ENCODE measurements around the gene TMEM87B.

Gene TMEM87B

GRCh38 chr2:112085916-112086669 is 31.0 kb downstream of the TMEM87B start:
- H2BK120ac ChIP-seq (ENCODE audit: low read depth, low read length) = no peak overlapping the region
- peaks cover 9% of the 10 kb centered on the region for H3K36me3 ChIP-seq (ENCODE audit: control insufficient read depth, insufficient read depth, low read length)
- H3K27me3 ChIP-seq (ENCODE audit: insufficient read depth, low read length, poor library complexity) = no peaks in the 10 kb centered on the region
- no peak overlapping the region for H2BK5ac ChIP-seq (ENCODE audit: low read length)
- no peak overlapping the region for H2BK15ac ChIP-seq (replicated peaks; ENCODE audit: low read depth)
- H3K27ac ChIP-seq (ENCODE audit: low read depth, low read length) = no peak overlapping the region
- H3K23ac ChIP-seq (ENCODE audit: low read length) = no peak overlapping the region
- H3K79me1 ChIP-seq (ENCODE audit: low read length) = no peaks in the 10 kb centered on the region
- H3K4me1 ChIP-seq (ENCODE audit: control insufficient read depth, low read depth, low read length) = no peaks in the 10 kb centered on the region
- no peak overlapping the region for H3K4me2 ChIP-seq (ENCODE audit: low read length)
- no peaks in the 10 kb centered on the region for H3K79me2 ChIP-seq (ENCODE audit: control insufficient read depth, insufficient read depth, low read length)
- H4K8ac ChIP-seq (ENCODE audit: low read depth, low read length) = no peak overlapping the region
- no CpG with 5 or more reads among the region's 9 CpGs for WGBS (ENCODE audit: extremely low coverage, insufficient coverage, low lambda C conversion rate)
- H3K4ac ChIP-seq (ENCODE audit: low read depth, low read length) = no peak overlapping the region
- DNase-seq = no peak
- H4K5ac ChIP-seq (ENCODE audit: low read length) = no peak overlapping the region
- H3K18ac ChIP-seq (ENCODE audit: low read length) = no peak overlapping the region
- H3K9ac ChIP-seq (ENCODE audit: low read length) = no peak overlapping the region
- no peak overlapping the region for H3K4me3 ChIP-seq (ENCODE audit: low read length)
- no peak overlapping the region for H2AK5ac ChIP-seq (ENCODE audit: low read length)
- H3K56ac ChIP-seq (ENCODE audit: low read length) = no peak overlapping the region

GRCh38 chr2:112087346-112088020 is 32.4 kb downstream of the TMEM87B start:
- Histone ChIP-seq H3K4me2 (ENCODE audit: low read length) (no peak overlapping the region), H2AK5ac (ENCODE audit: low read length) (no peak overlapping the region), H3K4me3 (ENCODE audit: low read length) (no peak overlapping the region), H3K79me1 (ENCODE audit: low read length) (no peaks in the 10 kb centered on the region), H4K8ac (ENCODE audit: low read depth, low read length) (no peak overlapping the region), H4K5ac (ENCODE audit: low read length) (no peak overlapping the region), H3K27me3 (ENCODE audit: insufficient read depth, low read length, poor library complexity) (no peaks in the 10 kb centered on the region), H2BK120ac (ENCODE audit: low read depth, low read length) (no peak overlapping the region), H3K36me3 (ENCODE audit: control insufficient read depth, insufficient read depth, low read length) (peaks cover 9% of the 10 kb centered on the region), H3K79me2 (ENCODE audit: control insufficient read depth, insufficient read depth, low read length) (no peaks in the 10 kb centered on the region), H3K56ac (ENCODE audit: low read length) (no peak overlapping the region), H3K4me1 (ENCODE audit: control insufficient read depth, low read depth, low read length) (no peaks in the 10 kb centered on the region), H2BK5ac (ENCODE audit: low read length) (no peak overlapping the region), H3K4ac (ENCODE audit: low read depth, low read length) (no peak overlapping the region), H2BK15ac (replicated peaks; ENCODE audit: low read depth) (no peak overlapping the region), H3K23ac (ENCODE audit: low read length) (no peak overlapping the region), H3K18ac (ENCODE audit: low read length) (no peak overlapping the region), H3K9ac (ENCODE audit: low read length) (no peak overlapping the region), H3K27ac (ENCODE audit: low read depth, low read length) (no peak overlapping the region)
- no peak for DNase-seq
- WGBS (ENCODE audit: extremely low coverage, insufficient coverage, low lambda C conversion rate) = no CpG with 5 or more reads among the region's 9 CpGs

GRCh38 chr2:112089375-112089774 is 34.3 kb downstream of the TMEM87B start:
- H3K56ac ChIP-seq (ENCODE audit: low read length) = no peak overlapping the region
- no peak overlapping the region for H2AK5ac ChIP-seq (ENCODE audit: low read length)
- H2BK5ac ChIP-seq (ENCODE audit: low read length) = no peak overlapping the region
- no peak overlapping the region for H3K9ac ChIP-seq (ENCODE audit: low read length)
- H3K79me2 ChIP-seq (ENCODE audit: control insufficient read depth, insufficient read depth, low read length) = no peaks in the 10 kb centered on the region
- H3K4me2 ChIP-seq (ENCODE audit: low read length) = no peak overlapping the region
- no peak overlapping the region for H3K18ac ChIP-seq (ENCODE audit: low read length)
- no peak overlapping the region for H3K4ac ChIP-seq (ENCODE audit: low read depth, low read length)
- no peak overlapping the region for H2BK120ac ChIP-seq (ENCODE audit: low read depth, low read length)
- no peak overlapping the region for H4K5ac ChIP-seq (ENCODE audit: low read length)
- WGBS (ENCODE audit: extremely low coverage, insufficient coverage, low lambda C conversion rate) = no CpG with 5 or more reads among the region's 5 CpGs
- no peak overlapping the region for H4K8ac ChIP-seq (ENCODE audit: low read depth, low read length)
- H3K27ac ChIP-seq (ENCODE audit: low read depth, low read length) = no peak overlapping the region
- H3K4me3 ChIP-seq (ENCODE audit: low read length) = no peak overlapping the region
- H3K27me3 ChIP-seq (ENCODE audit: insufficient read depth, low read length, poor library complexity) = no peaks in the 10 kb centered on the region
- no peaks in the 10 kb centered on the region for H3K4me1 ChIP-seq (ENCODE audit: control insufficient read depth, low read depth, low read length)
- no peak for DNase-seq
- peaks cover 8% of the 10 kb centered on the region for H3K36me3 ChIP-seq (ENCODE audit: control insufficient read depth, insufficient read depth, low read length)
- H3K23ac ChIP-seq (ENCODE audit: low read length) = no peak overlapping the region
- no peaks in the 10 kb centered on the region for H3K79me1 ChIP-seq (ENCODE audit: low read length)
- no peak overlapping the region for H2BK15ac ChIP-seq (replicated peaks; ENCODE audit: low read depth)

- WGBS (ENCODE audit: extremely low coverage, insufficient coverage, low lambda C conversion rate) = no CpG with 5 or more reads among the region's 6 CpGs
- H2BK120ac ChIP-seq (ENCODE audit: low read depth, low read length) = no peak overlapping the region
- no peak overlapping the region for H4K5ac ChIP-seq (ENCODE audit: low read length)
- H3K27ac ChIP-seq (ENCODE audit: low read depth, low read length) = no peak overlapping the region
- no peak overlapping the region for H2AK5ac ChIP-seq (ENCODE audit: low read length)
- H3K4ac ChIP-seq (ENCODE audit: low read depth, low read length) = no peak overlapping the region
- no peak overlapping the region for H4K8ac ChIP-seq (ENCODE audit: low read depth, low read length)
- H3K79me2 ChIP-seq (ENCODE audit: control insufficient read depth, insufficient read depth, low read length) = no peaks in the 10 kb centered on the region
- no peaks in the 10 kb centered on the region for H3K27me3 ChIP-seq (ENCODE audit: insufficient read depth, low read length, poor library complexity)
- no peak overlapping the region for H3K4me3 ChIP-seq (ENCODE audit: low read length)
- no peak overlapping the region for H3K23ac ChIP-seq (ENCODE audit: low read length)
- peak; percentile 64 for DNase-seq
- peaks cover 3% of the 10 kb centered on the region for H3K36me3 ChIP-seq (ENCODE audit: control insufficient read depth, insufficient read depth, low read length)
- H2BK15ac ChIP-seq (replicated peaks; ENCODE audit: low read depth) = no peak overlapping the region
- H3K56ac ChIP-seq (ENCODE audit: low read length) = no peak overlapping the region
- H3K18ac ChIP-seq (ENCODE audit: low read length) = no peak overlapping the region
- H2BK5ac ChIP-seq (ENCODE audit: low read length) = no peak overlapping the region
- no peaks in the 10 kb centered on the region for H3K79me1 ChIP-seq (ENCODE audit: low read length)
- no peak overlapping the region for H3K9ac ChIP-seq (ENCODE audit: low read length)
- H3K4me1 ChIP-seq (ENCODE audit: control insufficient read depth, low read depth, low read length) = no peaks in the 10 kb centered on the region
- H3K4me2 ChIP-seq (ENCODE audit: low read length) = no peak overlapping the region
Observed at GRCh38 chr2:112092286-112093041, 37.4 kb downstream of the TMEM87B start.

- H3K27ac ChIP-seq (ENCODE audit: low read depth, low read length) = no peak overlapping the region
Observed at GRCh38 chr2:112093216-112093615, 38.1 kb downstream of the TMEM87B start.

More at GRCh38 chr2:112093216-112093615, 38.1 kb downstream of the TMEM87B start:
- Histone ChIP-seq H2AK5ac (ENCODE audit: low read length) (no peak overlapping the region), H2BK120ac (ENCODE audit: low read depth, low read length) (no peak overlapping the region), H3K4me3 (ENCODE audit: low read length) (no peak overlapping the region), H3K56ac (ENCODE audit: low read length) (no peak overlapping the region), H3K9ac (ENCODE audit: low read length) (no peak overlapping the region), H3K4me1 (ENCODE audit: control insufficient read depth, low read depth, low read length) (no peaks in the 10 kb centered on the region), H2BK5ac (ENCODE audit: low read length) (no peak overlapping the region), H3K23ac (ENCODE audit: low read length) (no peak overlapping the region), H3K18ac (ENCODE audit: low read length) (no peak overlapping the region), H3K4me2 (ENCODE audit: low read length) (no peak overlapping the region), H2BK15ac (replicated peaks; ENCODE audit: low read depth) (no peak overlapping the region), H4K8ac (ENCODE audit: low read depth, low read length) (no peak overlapping the region), H3K4ac (ENCODE audit: low read depth, low read length) (no peak overlapping the region), H3K27me3 (ENCODE audit: insufficient read depth, low read length, poor library complexity) (no peaks in the 10 kb centered on the region), H4K5ac (ENCODE audit: low read length) (no peak overlapping the region), H3K79me1 (ENCODE audit: low read length) (no peaks in the 10 kb centered on the region), H3K36me3 (ENCODE audit: control insufficient read depth, insufficient read depth, low read length) (no peaks in the 10 kb centered on the region), H3K79me2 (ENCODE audit: control insufficient read depth, insufficient read depth, low read length) (no peaks in the 10 kb centered on the region)
- no peak for DNase-seq
- no CpG with 5 or more reads among the region's 1 CpG for WGBS (ENCODE audit: extremely low coverage, insufficient coverage, low lambda C conversion rate)

Data from mesendoderm (in vitro differentiated cells).